Measurements from ENCODE around the gene FBLN1.

The FBLN1 gene

GRCh38 chr22:45644714-45645113, 142.0 kb downstream of the FBLN1 start:
- DNase-seq: no peak

- DNase-seq: no peak
Measured at GRCh38 chr22:45645150-45645525, 142.5 kb downstream of the FBLN1 start.

- DNase-seq: peak; percentile 2
Measured at GRCh38 chr22:45645526-45646414, 143.1 kb downstream of the FBLN1 start.

- no peak for DNase-seq
Measured at GRCh38 chr22:45647532-45648225, 145.0 kb downstream of the FBLN1 start.

- no peak for DNase-seq
Measured at GRCh38 chr22:45648301-45649117, 145.8 kb downstream of the FBLN1 start.

GRCh38 chr22:45649809-45650208, 147.1 kb downstream of the FBLN1 start:
- no peak for DNase-seq

GRCh38 chr22:45650721-45651120, 148.0 kb downstream of the FBLN1 start:
- DNase-seq: no peak
